ENCODE data around the gene RAB11A. TPM values are rescaled to one million over a fixed set of nuclear protein-coding genes. Genes with fewer than 3 reads are reported as not detected.

The RAB11A gene
- total RNA-seq, 4 donors from 2014 or later, result 246 to 604 (median 518) TPM

DNA sequence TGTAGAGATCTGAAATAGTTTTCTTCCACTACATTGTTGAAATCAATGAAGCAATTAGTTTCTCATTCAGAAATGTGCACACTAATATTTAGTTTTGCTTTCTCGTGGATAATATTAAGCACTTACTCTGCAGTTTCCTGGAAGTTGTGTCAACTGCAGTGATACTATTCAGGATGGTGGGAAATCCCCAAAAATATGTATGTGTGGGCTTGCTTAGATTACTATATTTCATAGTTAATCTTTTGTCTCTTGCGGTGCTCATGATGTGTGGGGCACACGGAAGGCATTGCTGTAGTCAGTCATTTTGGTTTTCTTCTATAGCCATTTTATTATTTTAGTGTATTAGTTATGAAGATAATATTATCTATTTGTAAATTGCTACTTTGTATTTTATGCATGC lies 19.7 kb downstream of the RAB11A start:
- intact Hi-C loops (cut with DNase I), result no loop called here
- Histone ChIP-seq H3K27ac (no peak overlapping the region), H3K27me3 (no peaks in the 10 kb centered on the region), H3K9me3 (no peaks in the 10 kb centered on the region), H3K36me3 (peaks cover 3 to 98% (median 18%) of the 10 kb centered on the region in 3 donors), H3K4me3 (no peak overlapping the region), H3K4me1 (peaks cover 2 to 27% (median 5%) of the 10 kb centered on the region in 3 donors)
- TF ChIP-seq POLR2A (IDR thresholded peaks at IDR 0.05), result no peak
- TF ChIP-seq, protein P1, sequence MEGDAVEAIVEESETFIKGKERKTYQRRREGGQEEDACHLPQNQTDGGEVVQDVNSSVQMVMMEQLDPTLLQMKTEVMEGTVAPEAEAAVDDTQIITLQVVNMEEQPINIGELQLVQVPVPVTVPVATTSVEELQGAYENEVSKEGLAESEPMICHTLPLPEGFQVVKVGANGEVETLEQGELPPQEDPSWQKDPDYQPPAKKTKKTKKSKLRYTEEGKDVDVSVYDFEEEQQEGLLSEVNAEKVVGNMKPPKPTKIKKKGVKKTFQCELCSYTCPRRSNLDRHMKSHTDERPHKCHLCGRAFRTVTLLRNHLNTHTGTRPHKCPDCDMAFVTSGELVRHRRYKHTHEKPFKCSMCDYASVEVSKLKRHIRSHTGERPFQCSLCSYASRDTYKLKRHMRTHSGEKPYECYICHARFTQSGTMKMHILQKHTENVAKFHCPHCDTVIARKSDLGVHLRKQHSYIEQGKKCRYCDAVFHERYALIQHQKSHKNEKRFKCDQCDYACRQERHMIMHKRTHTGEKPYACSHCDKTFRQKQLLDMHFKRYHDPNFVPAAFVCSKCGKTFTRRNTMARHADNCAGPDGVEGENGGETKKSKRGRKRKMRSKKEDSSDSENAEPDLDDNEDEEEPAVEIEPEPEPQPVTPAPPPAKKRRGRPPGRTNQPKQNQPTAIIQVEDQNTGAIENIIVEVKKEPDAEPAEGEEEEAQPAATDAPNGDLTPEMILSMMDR (IDR thresholded peaks at IDR 0.05), result no peak
- 40 to 45% methylated on average over 3 of the region's 3 CpGs for WGBS, 2 donors
- DNase-seq, result no peak

DNA sequence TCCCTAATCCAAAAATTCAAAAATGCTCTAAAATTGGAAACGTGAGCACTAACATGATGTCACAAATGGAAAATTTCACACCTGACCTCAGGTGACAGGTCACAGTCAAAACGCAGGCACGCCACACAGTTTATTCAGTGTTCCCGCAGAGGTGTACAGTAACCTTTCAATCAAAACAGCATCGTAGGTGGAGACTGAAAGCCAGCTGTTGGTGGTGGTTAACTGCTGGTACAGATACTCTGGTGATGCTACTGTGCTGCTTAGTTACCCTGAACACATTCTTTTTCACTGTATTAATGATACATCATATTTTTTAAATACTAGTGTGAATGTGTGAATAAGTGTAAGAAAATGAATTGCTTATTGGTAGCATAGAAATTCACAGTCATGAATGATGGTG lies 23.8 kb downstream of the RAB11A start:
- no peak overlapping the region for H3K4me3 ChIP-seq
- 88 to 92% methylated on average over 5 of the region's 5 CpGs for whole genome bisulfite sequencing, 2 donors
- TF ChIP-seq, protein P1 (IDR thresholded peaks at IDR 0.05), result no peak
- no peak overlapping the region for H3K27ac ChIP-seq
- H3K4me1 ChIP-seq, result peaks cover 0 to 3% (median 3%) of the 10 kb centered on the region in 3 donors
- H3K36me3 ChIP-seq, result peaks cover 3 to 97% (median 11%) of the 10 kb centered on the region in 3 donors
- no peaks in the 10 kb centered on the region for H3K27me3 ChIP-seq
- intact Hi-C loops (cut with DNase I), result no loop called here
- no peaks in the 10 kb centered on the region for H3K9me3 ChIP-seq
- DNase-seq, result no peak

DNA sequence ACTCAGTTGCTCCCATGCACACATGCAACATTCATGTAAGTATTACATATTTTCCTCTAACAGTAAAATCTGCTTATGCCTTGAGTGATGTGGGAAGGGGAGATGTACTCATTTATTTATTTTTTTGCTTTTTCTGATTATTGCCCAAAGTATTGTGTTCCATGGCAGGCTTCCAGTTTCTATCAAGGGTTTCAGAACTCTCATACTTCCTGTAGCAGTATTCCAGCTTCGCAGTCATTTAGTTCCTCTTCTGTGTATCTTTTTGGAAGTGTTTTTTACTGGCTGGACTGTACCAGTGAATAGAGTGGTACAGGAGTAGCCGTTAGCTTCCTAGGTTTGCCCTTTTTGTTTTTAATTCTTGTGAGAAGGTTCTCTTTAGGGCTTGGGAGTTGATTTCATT lies 26.9 kb downstream of the RAB11A start:
- peaks cover 0 to 97% (median 6%) of the 10 kb centered on the region in 3 donors for H3K36me3 ChIP-seq
- TF ChIP-seq POLR2A (IDR thresholded peaks at IDR 0.05), result no peak

DNA sequence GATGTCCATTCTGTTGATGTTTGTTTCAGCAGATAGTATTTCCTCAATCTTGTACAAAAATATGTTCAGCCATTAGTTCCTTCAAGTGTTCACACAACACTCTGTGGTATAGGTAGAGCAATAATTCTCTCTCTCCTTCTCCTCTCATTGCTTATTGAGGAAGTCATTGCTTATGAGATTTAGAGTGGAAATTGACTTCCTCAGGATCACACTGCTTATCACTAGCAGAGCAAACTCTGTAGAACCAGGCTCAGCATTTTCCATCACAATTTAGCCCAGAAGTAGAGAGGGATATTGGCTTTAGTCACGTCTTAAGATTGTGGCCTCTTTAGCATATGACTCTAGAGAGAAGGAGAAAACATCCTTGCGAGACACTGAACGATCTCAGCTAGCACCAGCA lies 31.2 kb downstream of the RAB11A start:
- intact Hi-C loops (cut with DNase I), result no loop called here
- H3K9me3 ChIP-seq, result no peaks in the 10 kb centered on the region
- H3K4me3 ChIP-seq, result no peak overlapping the region
- no peaks in the 10 kb centered on the region for H3K27me3 ChIP-seq
- H3K4me1 ChIP-seq, result peaks cover 6 to 41% (median 18%) of the 10 kb centered on the region in 3 donors
- DNase-seq, result no peak
- TF ChIP-seq, protein P1 (IDR thresholded peaks at IDR 0.05), result no peak
- TF ChIP-seq POLR2A (IDR thresholded peaks at IDR 0.05), result no peak
- WGBS, 2 donors, result 96 to 97% methylated on average over 3 of the region's 3 CpGs
- H3K36me3 ChIP-seq, result peaks cover 0 to 83% (median 11%) of the 10 kb centered on the region in 3 donors
- no peak overlapping the region for H3K27ac ChIP-seq

More for the DNA sequence above, 26.9 kb downstream of the RAB11A start:
- Histone ChIP-seq H3K27ac (no peak overlapping the region), H3K9me3 (no peaks in the 10 kb centered on the region), H3K4me1 (peaks cover 0 to 9% (median 3%) of the 10 kb centered on the region in 3 donors), H3K4me3 (no peak overlapping the region), H3K27me3 (no peaks in the 10 kb centered on the region)
- no peak for DNase-seq
- intact Hi-C loops (cut with DNase I), result no loop called here
- WGBS, 2 donors, result 80 to 81% methylated on average over 2 of the region's 2 CpGs

DNA sequence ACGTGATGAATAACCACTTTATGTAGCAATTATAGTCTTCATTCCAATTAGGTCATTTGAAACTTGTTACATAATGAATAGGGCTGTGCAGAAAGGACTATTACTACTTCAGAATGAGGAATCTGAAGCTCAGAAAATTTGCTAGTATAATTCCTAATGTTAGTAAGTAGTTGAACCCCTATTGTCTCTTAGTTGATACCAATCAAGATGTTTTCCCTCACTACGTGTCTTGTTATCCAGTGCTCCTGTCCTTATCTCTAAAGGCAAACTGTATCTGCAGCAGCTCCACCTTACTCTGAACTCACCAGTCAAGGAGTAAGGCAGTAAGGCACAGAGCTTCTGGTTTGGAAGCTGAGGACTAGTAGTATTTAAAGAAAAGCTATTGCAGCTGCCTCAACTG lies 32.0 kb downstream of the RAB11A start:
- H3K27me3 ChIP-seq, result no peaks in the 10 kb centered on the region
- H3K9me3 ChIP-seq, result no peaks in the 10 kb centered on the region
- H3K4me3 ChIP-seq, result no peak overlapping the region
- TF ChIP-seq, protein P1 (IDR thresholded peaks at IDR 0.05), result no peak
- TF ChIP-seq POLR2A (IDR thresholded peaks at IDR 0.05), result no peak
- peaks cover 0 to 83% (median 11%) of the 10 kb centered on the region in 3 donors for H3K36me3 ChIP-seq
- peak overlapping the region in 3 of 4 donors; percentile 9 to 78 (median 44) for H3K27ac ChIP-seq
- intact Hi-C loops (cut with DNase I), result no loop called here
- DNase-seq, result no peak
- peaks cover 14 to 49% (median 16%) of the 10 kb centered on the region in 3 donors for H3K4me1 ChIP-seq
- 61 to 75% methylated on average over 2 of the region's 2 CpGs for WGBS, 2 donors

DNA sequence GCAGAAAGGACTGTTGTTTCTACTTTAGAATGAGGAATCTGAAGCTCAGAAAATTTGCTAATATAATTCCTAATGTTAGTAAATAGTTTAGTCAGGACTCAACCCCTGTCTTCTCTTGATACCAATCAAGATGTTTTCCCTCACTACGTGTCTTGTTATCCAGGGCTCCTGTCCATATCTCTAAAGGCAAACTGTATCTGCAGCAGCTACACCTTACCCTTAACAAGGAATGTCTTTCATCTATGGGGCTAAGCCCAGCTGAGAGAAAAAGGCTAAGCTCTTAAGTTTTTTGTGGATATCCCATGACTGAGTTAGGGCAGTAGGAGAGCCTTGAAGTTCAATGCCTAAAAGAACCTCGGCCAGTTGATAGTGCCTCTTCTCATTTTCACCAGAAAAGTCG lies 32.5 kb downstream of the RAB11A start:
- Histone ChIP-seq H3K27ac (peak overlapping the region; percentile 9 to 78 (median 56)), H3K9me3 (no peaks in the 10 kb centered on the region), H3K4me3 (no peak overlapping the region), H3K4me1 (peaks cover 15 to 54% (median 16%) of the 10 kb centered on the region in 3 donors), H3K36me3 (peaks cover 0 to 83% (median 11%) of the 10 kb centered on the region in 3 donors), H3K27me3 (no peaks in the 10 kb centered on the region)
- TF ChIP-seq, protein P1 (IDR thresholded peaks at IDR 0.05), result no peak
- no peak for TF ChIP-seq POLR2A (IDR thresholded peaks at IDR 0.05)
- intact Hi-C loops (cut with DNase I), result no loop called here
- DNase-seq, result no peak
- WGBS, 2 donors, result 85 to 87% methylated on average over 3 of the region's 3 CpGs
